HG03175 (cell line): ENCODE data around the gene APOL3.
"Not testable (repeated sequence)": the region's sequence is repeated elsewhere in the genome, so short reads cannot be mapped to it uniquely, and the experiment has no call there.

Experiments
- ATAC-seq: cut with Tn5 transposase; IDR thresholded peaks from one replicate; pipeline ENCODE4 v1.9.1; 2021; ENCODE audit warnings: mild to moderate bottlenecking, moderate library complexity; ENCODE audit not compliant: unreplicated experiment

Gene APOL3

DNA sequence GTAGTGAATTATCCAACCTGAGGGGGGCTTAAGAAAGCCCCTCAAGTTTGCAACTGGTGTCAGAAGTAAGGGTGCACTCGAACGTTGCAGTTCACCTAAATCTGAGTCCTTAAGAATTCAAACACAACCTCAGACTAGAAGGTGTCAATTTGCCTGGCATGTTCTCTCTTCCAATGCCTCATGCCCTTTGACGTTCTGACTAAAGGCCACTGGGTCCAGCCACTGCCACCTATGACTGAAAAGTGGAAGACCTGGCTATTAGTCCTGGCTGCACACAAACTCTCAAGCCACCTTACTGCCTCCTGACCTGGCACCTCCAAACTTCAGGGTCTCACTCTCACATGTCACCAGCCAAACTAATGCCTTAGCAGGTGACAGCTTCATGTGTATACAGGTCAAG, 33.0 kb upstream of the APOL3 start:
- no peak for ATAC-seq

DNA sequence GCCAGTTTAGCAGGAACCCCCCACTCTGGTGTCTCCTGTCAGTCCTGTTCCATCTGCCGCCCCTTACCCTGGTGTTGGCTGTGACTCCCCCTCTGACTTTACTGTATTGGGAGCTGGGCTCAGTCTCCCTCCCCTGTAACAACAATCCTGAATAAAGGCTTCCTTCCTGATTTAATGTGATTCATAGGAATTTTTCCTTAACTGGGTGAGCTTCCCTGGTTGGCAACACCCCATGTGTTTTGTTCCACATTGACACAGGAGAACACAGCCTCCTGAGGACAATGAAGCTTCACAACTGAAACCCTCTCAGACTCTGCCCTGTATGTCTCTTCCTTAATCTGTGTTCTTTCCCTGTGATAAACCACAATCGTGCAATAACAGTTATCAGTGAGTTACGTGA, 32.6 kb upstream of the APOL3 start:
- ATAC-seq: no peak

DNA sequence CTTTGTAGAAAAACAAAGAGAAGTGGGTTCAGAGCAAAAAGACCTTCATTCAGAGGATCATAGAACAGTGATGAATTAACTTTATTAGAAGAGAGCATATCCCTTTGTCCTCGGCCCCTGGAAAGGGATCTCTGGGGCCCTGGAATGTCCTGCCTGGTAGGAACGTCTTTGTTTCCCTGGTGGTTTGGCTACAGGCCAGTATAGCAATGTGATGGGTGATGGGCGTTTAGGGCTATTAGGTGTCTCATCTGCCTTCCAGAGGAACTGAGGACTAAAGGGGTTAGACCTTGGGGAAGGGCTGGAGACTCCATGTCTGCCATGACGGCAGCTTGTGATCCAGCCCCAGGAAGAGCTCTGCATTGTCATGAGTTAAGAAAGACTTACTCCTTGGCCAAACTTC, 32.0 kb upstream of the APOL3 start:
- ATAC-seq: no peak

DNA sequence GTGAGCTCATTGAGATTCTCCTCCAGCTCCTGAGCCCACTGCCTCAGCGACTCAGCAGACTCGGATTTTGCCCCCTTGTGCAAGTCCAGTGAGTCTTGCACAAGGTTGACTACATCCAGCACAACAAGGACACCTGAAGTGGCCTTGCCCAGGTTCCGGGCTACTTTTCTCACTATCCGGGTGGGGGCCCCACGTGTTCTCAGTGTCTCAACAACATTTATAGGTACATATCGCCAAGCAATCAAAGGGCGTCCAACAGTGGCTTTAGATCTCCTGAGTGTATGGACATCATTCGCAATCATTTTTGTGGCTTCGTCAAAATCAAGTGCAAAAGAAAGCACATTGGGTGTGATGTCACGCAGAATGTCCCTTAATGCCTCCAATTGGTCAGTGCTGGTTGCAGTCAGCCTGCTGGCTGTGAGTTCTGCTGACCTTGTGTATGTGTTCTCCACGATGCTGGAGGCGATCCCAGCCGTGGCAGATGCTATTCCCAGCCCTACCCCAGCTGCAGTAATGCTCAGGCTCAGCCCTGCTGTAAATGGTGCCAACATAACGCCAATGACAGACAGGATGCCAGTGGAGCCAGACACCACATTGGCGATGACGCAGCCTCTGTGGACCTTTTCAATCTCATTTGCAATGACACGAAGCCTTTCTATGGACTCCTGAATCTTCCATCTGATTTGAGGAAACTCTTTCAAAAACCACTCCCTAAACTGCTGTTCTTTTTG, 30.7 kb upstream of the APOL3 start:
- ATAC-seq: no peak

- ATAC-seq: not testable (repeated sequence)
These were observed 27.3 kb upstream of the APOL3 start for GRCh38 chr22:36187862-36188261.

DNA sequence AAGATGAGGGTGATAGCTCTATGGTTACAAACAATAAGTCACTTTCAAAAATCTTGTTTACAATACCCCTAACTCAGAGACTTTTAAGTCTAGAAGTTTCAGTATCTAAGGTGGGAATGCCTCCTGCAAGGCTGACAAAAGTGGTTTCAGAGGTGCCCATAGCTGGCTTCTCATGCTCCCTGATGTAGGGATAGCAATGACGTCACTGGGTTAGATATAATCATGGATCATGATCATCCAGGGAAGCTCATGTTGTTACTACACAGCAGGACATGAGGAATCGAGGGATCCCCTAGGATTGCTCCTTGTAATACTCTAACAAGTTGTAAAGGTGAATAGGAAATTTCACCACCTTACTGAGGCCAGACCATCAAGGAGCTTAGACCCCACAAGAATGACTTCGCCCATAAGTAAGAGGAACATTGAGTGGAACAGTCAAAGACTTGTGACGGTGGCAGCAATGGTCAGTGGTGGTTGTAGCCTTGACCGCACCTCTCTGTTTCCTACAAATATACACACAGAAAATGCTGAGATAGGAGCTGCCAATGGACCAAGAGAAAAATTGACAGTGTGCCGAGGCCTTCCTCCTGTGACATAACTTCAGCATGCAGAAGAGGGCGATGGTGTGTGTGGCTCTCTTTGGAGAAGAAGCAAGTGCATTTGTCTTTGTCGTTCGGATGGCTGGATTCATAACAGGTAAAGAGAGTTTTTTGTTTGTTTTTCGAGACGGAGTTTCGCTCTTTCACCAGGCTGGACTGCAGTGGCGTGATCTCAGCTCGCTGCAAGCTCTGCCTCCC, 25.5 kb upstream of the APOL3 start:
- no peak for ATAC-seq

- ATAC-seq: no peak
These were observed 24.0 kb upstream of the APOL3 start for GRCh38 chr22:36184433-36185025.

DNA sequence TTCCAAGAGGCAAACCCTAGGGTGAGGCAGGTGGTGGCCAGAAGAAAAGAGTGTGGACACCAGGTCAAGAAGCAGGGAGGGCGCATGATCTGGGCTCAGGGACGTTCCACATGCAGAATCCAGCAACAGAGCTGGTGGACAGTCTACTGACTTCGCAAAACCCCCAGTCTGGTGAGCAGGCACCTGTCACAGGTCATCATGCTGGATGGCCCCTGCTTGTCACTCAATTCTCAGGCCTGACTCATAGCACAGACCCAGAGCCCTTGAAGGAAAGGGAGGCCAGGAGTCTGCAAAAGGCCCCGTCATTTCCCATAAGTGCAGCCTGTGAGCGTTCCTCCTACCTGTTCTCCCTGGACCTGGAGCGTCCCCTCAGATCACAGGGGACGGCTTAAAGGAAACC, 22.9 kb upstream of the APOL3 start:
- no peak for ATAC-seq

DNA sequence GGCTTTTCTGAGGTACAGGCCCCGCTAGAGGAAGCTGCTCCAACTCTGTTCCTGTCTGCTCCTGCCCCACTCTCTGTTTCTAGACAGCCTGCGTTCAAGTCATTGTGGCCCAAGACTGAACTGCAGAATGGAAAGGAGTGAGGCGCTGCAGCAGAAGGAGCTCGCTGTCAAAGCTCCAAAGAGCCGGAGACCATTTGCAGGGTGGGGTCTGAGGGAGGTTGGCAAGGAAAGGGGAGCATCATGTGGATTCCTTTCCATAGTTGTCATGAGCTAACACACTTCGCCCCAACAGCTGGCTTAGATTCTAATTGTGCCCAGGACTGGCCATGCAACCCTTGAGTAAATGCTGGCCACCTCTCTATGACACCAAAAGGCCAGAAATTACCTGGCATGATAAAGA, 22.3 kb upstream of the APOL3 start:
- ATAC-seq: no peak

GRCh38 chr22:36182056-36182455, 21.5 kb upstream of the APOL3 start:
- no peak for ATAC-seq

DNA sequence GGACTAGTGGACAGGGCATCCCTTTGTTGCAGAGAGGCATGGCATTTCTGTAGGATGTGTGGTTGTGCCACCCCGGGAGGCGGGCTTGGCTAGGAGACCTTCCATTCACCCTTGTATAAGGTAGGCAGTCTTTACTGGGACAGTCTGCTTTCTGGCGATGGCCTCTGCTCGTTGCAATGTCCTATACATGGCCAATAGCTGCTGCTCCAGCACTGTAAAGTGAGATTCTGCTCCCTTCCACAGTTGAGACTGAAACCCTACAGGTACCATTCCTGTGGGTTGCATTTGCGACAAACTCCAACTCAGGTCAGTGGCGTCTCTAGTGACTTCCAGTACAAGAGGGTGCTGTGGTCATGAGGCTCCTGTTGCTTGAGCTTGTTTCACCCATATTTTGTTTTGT, 20.4 kb upstream of the APOL3 start:
- no peak for ATAC-seq

DNA sequence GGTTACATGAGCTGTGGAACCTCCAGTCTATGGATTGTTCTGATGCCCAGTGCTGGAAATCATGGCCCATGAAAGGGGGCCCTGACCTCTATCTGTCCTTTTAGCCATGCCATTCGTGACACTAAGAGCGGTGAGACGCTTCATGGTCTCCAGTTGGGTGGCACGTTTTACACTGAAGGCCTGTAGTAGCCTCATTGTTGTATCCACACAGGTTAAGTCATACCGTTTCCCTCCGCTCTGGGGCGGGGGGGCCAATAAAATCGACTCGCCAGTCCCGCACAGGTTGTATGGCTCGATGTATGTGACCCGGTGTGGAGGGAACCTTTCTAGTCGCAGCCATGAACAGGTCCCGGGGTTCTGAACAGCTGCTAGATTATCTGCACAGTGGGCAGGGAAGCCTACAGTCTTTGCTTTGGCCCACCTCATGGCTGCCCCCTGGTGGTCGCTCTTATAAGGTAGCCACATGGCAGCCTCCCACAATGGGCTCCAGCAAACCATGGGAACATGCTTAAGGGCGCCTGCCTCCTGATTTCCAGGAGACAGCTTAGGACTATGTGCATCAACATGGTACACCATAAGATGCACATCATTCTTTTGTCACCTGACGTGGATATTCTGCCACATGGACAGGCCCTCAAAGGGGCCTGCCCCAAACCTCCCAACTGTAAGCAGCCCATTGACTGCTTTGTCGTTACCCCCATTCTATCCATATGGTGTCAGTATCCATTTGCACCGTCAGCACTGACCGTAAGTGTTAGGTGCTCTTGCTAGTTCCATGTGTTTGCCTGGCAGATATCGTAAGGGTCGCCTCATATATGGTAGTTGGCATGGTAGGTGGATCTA, 19.7 kb upstream of the APOL3 start:
- ATAC-seq: no peak

DNA sequence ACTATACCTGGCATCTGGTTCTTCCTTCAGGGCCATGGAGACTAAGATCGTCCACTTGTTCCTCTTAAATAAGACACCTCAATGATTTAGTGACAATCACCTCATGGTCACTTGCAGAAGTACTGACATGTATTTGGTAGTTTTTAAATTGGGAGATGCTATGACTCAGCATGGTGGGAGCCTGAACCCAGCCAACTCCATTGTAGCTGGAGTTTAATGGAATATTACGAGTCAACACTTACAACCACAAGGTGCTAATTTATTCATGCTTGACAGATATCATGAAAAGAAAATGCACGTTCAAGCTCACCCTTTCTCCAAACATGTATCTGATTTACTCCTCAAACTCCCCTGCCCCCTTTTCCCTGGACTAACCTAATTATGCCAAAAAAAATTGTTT, 16.6 kb upstream of the APOL3 start:
- ATAC-seq: no peak

GRCh38 chr22:36175892-36176291, 15.3 kb upstream of the APOL3 start:
- ATAC-seq: no peak

GRCh38 chr22:36171941-36172340, 11.4 kb upstream of the APOL3 start:
- no peak for ATAC-seq

DNA sequence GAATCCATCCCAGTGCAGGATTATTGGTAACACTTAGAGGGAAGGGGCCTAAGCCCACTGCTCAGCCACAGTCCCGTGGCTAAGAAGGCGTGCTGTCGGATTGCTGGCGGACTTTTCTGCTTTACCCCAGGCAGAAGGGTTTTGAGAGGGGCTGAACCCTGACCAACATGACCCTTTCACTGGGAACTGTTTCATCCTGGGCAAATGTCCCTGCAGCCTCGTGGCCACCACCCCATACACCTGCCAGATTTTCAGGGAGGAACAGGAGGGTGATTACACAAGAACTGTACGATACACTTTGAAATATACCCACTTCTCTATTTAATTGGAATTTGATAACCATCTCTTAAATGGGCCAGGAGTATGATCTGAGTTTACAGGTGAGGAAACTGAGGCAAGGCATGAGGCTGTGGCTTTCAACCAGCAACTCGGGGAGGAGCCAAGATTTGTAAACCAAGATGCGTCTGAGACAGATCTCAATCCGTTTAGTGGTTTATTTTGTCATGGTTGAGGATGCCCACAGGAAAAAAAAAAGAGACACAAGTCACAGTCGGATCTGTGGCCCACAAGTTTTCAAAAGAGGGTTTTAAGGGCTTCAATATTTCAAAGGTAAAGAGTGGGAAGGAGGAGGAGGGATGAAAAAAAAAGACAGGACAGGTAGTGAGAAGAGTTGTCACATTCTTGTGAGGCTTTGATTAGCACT, 6.1 kb upstream of the APOL3 start:
- no peak for ATAC-seq

DNA sequence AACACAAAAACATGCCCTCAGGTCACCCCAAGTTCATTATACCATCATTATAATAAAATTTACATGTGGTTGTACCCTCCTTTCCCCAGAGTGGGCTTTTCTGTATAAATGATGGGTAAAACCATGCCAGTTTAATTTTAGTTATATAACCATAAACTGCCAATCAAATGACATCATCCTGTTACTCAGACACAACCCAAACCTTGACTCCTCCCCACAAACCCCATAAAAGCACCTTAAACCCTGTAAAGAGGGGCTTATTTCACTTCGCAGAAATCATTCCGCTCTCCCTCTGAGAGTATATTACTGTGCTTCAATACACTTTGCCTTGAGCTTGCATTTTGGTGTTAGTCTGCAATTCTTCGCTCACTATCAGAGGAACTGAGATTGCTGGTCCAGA, 5.5 kb upstream of the APOL3 start:
- no peak for ATAC-seq

GRCh38 chr22:36165141-36165540, 4.6 kb upstream of the APOL3 start:
- no peak for ATAC-seq

DNA sequence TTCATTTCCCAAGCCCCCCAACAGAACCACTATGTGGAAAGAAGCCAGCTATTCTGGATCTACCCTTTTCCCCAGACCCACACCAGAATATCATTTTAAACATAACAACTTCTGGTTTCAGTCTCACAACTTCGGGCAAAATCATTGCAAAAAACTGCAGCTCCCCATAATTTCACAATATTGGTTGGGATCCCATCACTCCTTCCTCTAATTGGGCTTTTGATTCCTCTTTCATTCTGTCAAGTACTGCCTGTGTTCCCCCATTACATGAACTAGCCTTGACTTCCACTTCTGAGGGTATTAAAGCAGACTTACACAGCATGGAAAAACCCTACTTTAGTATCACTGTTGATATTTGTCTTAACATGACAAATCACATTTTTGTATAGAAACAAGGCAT, 4.1 kb upstream of the APOL3 start:
- no peak for ATAC-seq

DNA sequence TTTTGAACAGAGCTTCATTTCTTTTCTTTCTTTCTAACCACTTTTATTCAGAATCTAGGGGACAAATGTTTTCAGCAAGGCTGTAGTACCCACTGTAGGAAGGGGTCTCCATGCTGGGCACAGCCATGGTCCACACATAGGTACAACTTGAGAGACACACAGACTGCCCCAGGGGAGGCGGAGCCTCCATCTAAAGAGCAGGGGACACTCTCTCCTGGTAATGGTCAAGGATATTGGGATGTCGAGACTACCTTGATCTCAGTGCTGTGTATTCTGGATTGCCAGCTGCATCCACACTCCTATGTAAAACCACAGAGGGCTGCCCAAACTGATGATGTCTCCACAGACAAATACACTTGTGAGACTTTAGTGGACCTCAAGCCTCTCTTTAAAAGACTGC, 2.9 kb upstream of the APOL3 start:
- no peak for ATAC-seq
